Measurements from ENCODE around the gene STEAP1. TPM values are rescaled to one million over a fixed set of nuclear protein-coding genes. Genes with fewer than 3 reads are reported as not detected.
A peak's percentile ranks its signal among the peaks of the same experiment; 100 is the strongest.

The STEAP1 gene
- total and polyA plus RNA-seq, 9 donors, result 1.2 to 6.3 (median 2.8) TPM

GRCh38 chr7:90211391-90212148, 57.3 kb downstream of the STEAP1 start, which contains the start of gene STEAP2:
Gene STEAP2 (plus strand): TSS chr7:90211740. CDS start chr7:90225083, 13,343 bp downstream.
- no peaks in the 10 kb centered on the region for H3K9me3 ChIP-seq (replicated peaks; ENCODE audit: control insufficient read depth, low read depth, low read length)
- under 1% methylated on average over 67 of the region's 73 CpGs for WGBS (ENCODE audit: insufficient coverage)
- H3K27me3 ChIP-seq (ENCODE audit: control insufficient read depth, insufficient read depth, low read length), result peaks cover 12% of the 10 kb centered on the region
- peak within 1 kb of the TSS; percentile 76 for H3K27ac ChIP-seq (ENCODE audit: low read length)
- H3K36me3 ChIP-seq (ENCODE audit: control insufficient read depth, insufficient read depth, low read length), result no peaks in the 10 kb centered on the region
- peak within 1 kb of the TSS; percentile 57 for H3K4me3 ChIP-seq (ENCODE audit: low read length)
- peak; percentile 94 for DNase-seq
- H3K4me1 ChIP-seq (ENCODE audit: control insufficient read depth, insufficient read depth, low read length), result peaks cover 11% of the 10 kb centered on the region

- Histone ChIP-seq H3K27ac (ENCODE audit: low read length) (peak overlapping the region; percentile 59), H3K36me3 (ENCODE audit: control insufficient read depth, insufficient read depth, low read length) (no peaks in the 10 kb centered on the region), H3K4me3 (ENCODE audit: low read length) (peak overlapping the region; percentile 57), H3K27me3 (ENCODE audit: control insufficient read depth, insufficient read depth, low read length) (peaks cover 12% of the 10 kb centered on the region), H3K9me3 (replicated peaks; ENCODE audit: control insufficient read depth, low read depth, low read length) (no peaks in the 10 kb centered on the region), H3K4me1 (ENCODE audit: control insufficient read depth, insufficient read depth, low read length) (peaks cover 11% of the 10 kb centered on the region)
- WGBS (ENCODE audit: insufficient coverage), result 50% methylated on average over 1 of the region's 6 CpGs
- peak; percentile 31 for DNase-seq
Measured at GRCh38 chr7:90212149-90212495, 57.9 kb downstream of the STEAP1 start.

DNA sequence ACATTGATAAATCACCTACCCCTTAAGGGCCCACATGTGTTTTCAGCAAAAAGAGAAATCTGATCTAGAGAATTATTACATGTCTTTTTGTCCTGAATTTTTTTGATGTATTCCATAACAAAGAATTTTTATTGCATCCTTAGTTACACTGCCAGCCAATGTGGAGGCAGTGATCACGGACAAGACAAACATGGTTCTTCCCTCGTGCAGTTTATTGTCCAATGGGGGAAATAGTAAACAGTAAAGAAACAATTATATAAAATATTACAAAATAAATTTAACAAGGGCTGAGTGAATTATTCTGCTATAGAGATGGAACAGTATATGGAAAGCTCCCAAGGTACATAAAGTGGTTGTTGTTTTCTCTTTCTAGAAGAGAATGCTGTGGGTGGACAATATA, 59.3 kb downstream of the STEAP1 start:
- Histone ChIP-seq H3K4me1 (ENCODE audit: control insufficient read depth, insufficient read depth, low read length) (peaks cover 11% of the 10 kb centered on the region), H3K27me3 (ENCODE audit: control insufficient read depth, insufficient read depth, low read length) (peaks cover 12% of the 10 kb centered on the region), H3K27ac (ENCODE audit: low read length) (no peak overlapping the region), H3K36me3 (ENCODE audit: control insufficient read depth, insufficient read depth, low read length) (no peaks in the 10 kb centered on the region), H3K4me3 (ENCODE audit: low read length) (no peak overlapping the region), H3K9me3 (replicated peaks; ENCODE audit: control insufficient read depth, low read depth, low read length) (no peaks in the 10 kb centered on the region)
- DNase-seq, result no peak
- no CpG with 5 or more reads among the region's 2 CpGs for WGBS (ENCODE audit: insufficient coverage)

Other genes with a start within 250 kb of the STEAP1 start
- gene STEAP2, start 57.3 kb downstream of the STEAP1 start, total RNA-seq, result 7.1 TPM
- 1 to 10 TPM; 1.9 to 5.9 (median 2.8) TPM for gene STEAP2, start 57.3 kb downstream of the STEAP1 start, polyA plus RNA-seq (ENCODE audit: insufficient read depth in 1 of 8, insufficient read length in 8 of 8, low replicate concordance in 1 of 8)
- gene CFAP69, start 90.7 kb downstream of the STEAP1 start, total RNA-seq, result 3.6 TPM
- 1 to 10 TPM; 1.6 to 4.9 (median 2.8) TPM for gene CFAP69, start 90.7 kb downstream of the STEAP1 start, polyA plus RNA-seq (ENCODE audit: insufficient read depth in 1 of 8, insufficient read length in 8 of 8, low replicate concordance in 1 of 8)
- gene FAM237B, start 166.8 kb downstream of the STEAP1 start, total RNA-seq, result not detected
- under 1 TPM in 3 of 8 donors, not detected in 5; 0.03 to 0.08 (median 0.05) TPM for gene FAM237B, start 166.8 kb downstream of the STEAP1 start, polyA plus RNA-seq (ENCODE audit: insufficient read depth in 1 of 8, insufficient read length in 8 of 8, low replicate concordance in 1 of 8)
- gene GTPBP10, start 192.2 kb downstream of the STEAP1 start, total RNA-seq, result 18.3 TPM
- 10 to 100 TPM; 13.8 to 16.0 (median 15.5) TPM for gene GTPBP10, start 192.2 kb downstream of the STEAP1 start, polyA plus RNA-seq (ENCODE audit: insufficient read depth in 1 of 8, insufficient read length in 8 of 8, low replicate concordance in 1 of 8)
- gene CLDN12, start 249.0 kb downstream of the STEAP1 start, total RNA-seq, result 18.7 TPM
- 10 to 100 TPM; 15.2 to 20.6 (median 18.3) TPM for gene CLDN12, start 249.0 kb downstream of the STEAP1 start, polyA plus RNA-seq (ENCODE audit: insufficient read depth in 1 of 8, insufficient read length in 8 of 8, low replicate concordance in 1 of 8)